ENCODE results near the gene ROBO2. TPM values are rescaled to one million over a fixed set of nuclear protein-coding genes. Genes with fewer than 3 reads are reported as not detected.
A peak's percentile ranks its signal among the peaks of the same experiment; 100 is the strongest.

The ROBO2 gene
- total and polyA plus RNA-seq, 2 experiments from 2014 or later = 1.5 to 7.8 TPM

GRCh38 chr3:77648664-77649063 is 608.8 kb downstream of the ROBO2 start:
- peak overlapping the region; percentile 24; the same call in 1 of the 2 replicates for H3K27ac Mint-ChIP-seq
- Histone ChIP-seq H3K9me2 (ENCODE audit: insufficient read depth) (no peaks in the 10 kb centered on the region), H3K4me1 (ENCODE audit: insufficient read depth) (peaks cover 4% of the 10 kb centered on the region; the same call in 1 of the 2 replicates), H2AFZ (peak overlapping the region; percentile 23; the same call in 1 of the 2 replicates), H3K36me3 (ENCODE audit: insufficient read depth) (no peaks in the 10 kb centered on the region), H4K20me1 (replicated peaks; ENCODE audit: insufficient read depth) (no peaks in the 10 kb centered on the region), H3K4me3 (no peak overlapping the region), H3F3A (replicated peaks; ENCODE audit: low read depth) (no peaks in the 10 kb centered on the region), H3K4me2 (no peak overlapping the region), H3K27me3 (ENCODE audit: insufficient read depth) (no peaks in the 10 kb centered on the region), H3K79me2 (replicated peaks; ENCODE audit: insufficient read depth) (no peaks in the 10 kb centered on the region), H3K27ac (ENCODE audit: low read depth) (no peak overlapping the region)
- peaks cover 2% of the 10 kb centered on the region for H3K27me3 Mint-ChIP-seq (ENCODE audit: insufficient read depth, low read depth, poor library complexity)
- ATAC-seq (no peak), DNase-seq (ENCODE audit: low spot score) (no peak)
- H3K4me1 Mint-ChIP-seq = peaks cover 11% of the 10 kb centered on the region; the same call in 2 of the 3 replicates
- H3K4me3 Mint-ChIP-seq = no peak overlapping the region
- H3K36me3 Mint-ChIP-seq (ENCODE audit: low read depth) = no peaks in the 10 kb centered on the region
- TF ChIP-seq NANOG (IDR thresholded peaks at IDR 0.05; ENCODE audit: borderline replicate concordance) (no peak), ZNF462 (CRISPR knock-in tag; IDR thresholded peaks at IDR 0.05) (no peak), POLR2AphosphoS5 (IDR thresholded peaks at IDR 0.05; ENCODE audit: low read depth) (no peak), ZNF331 (CRISPR knock-in tag; IDR thresholded peaks at IDR 0.05; ENCODE audit: low read depth) (no peak), EZH2 (IDR thresholded peaks at IDR 0.05; ENCODE audit: low read depth, unreplicated experiment) (no peak), JUNB (IDR thresholded peaks at IDR 0.05; ENCODE audit: unreplicated experiment) (no peak), CREB1 (CRISPR knock-in tag; IDR thresholded peaks at IDR 0.05; ENCODE audit: low read depth) (no peak), STAT1 (IDR thresholded peaks at IDR 0.05; ENCODE audit: unreplicated experiment) (no peak), REST (IDR thresholded peaks at IDR 0.05; ENCODE audit: unreplicated experiment) (no peak), ZNF114 (CRISPR knock-in tag; IDR thresholded peaks at IDR 0.05) (no peak), CTCF (conservative IDR thresholded peaks at IDR 0.05; ENCODE audit: low read depth in 2 of 2) (no peak), ETS1 (IDR thresholded peaks at IDR 0.05) (no peak), EZH2phosphoT487 (IDR thresholded peaks at IDR 0.05; ENCODE audit: unreplicated experiment) (no peak)
- no peaks in the 10 kb centered on the region; the same call in 2 of the 3 replicates for H3K9me3 Mint-ChIP-seq
